GM23248 (cell line): ENCODE results near the gene AKT3.

Experiments
- EZH2 ChIP-seq: fragments of 200-600 bp; sonication (generic); IDR thresholded peaks from 2 replicates; pipeline ENCODE4 v1.6.1; 2018; ENCODE audit warnings: antibody characterized with exemption, mild to moderate bottlenecking; ENCODE audit not compliant: insufficient read depth, poor library complexity, severe bottlenecking
- EZH2phosphoT487 ChIP-seq: fragments of 200-600 bp; sonication (generic); IDR thresholded peaks from 2 replicates; pipeline ENCODE4 v1.6.1; 2018; ENCODE audit warnings: antibody characterized with exemption, moderate library complexity, mild to moderate bottlenecking, low read depth; ENCODE audit not compliant: insufficient read depth

DNA sequence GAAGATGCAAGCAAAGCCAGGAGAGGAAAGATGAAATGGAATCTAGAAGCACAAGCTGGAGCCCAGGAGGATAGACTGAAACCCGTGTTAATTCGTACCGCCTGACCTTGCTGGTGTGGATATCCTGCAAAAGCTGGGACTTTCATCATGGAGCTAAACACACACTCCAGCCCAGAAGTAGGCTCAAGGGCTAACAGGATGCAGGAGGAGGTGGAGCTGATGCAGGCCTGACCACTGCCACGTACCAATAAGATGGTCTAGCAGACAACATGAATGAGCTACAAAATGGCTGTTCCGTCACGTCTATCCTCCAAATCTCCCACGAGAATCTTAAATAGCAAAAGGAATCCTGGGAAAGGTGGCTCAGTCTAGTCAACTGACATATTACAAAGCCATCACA lies 323.9 kb downstream of the AKT3 start:
- TF ChIP-seq EZH2phosphoT487 (no peak), EZH2 (no peak)
